GM18526 (cell line): ENCODE data around the gene ADH1B.

ENCODE experiments used
- POLR2A ChIP-seq: IDR thresholded peaks from 3 replicates; pipeline ENCODE4 v1.6.1; 2011; ENCODE audit not compliant: insufficient read length; ENCODE audit errors: extremely low read depth

Gene ADH1B

DNA sequence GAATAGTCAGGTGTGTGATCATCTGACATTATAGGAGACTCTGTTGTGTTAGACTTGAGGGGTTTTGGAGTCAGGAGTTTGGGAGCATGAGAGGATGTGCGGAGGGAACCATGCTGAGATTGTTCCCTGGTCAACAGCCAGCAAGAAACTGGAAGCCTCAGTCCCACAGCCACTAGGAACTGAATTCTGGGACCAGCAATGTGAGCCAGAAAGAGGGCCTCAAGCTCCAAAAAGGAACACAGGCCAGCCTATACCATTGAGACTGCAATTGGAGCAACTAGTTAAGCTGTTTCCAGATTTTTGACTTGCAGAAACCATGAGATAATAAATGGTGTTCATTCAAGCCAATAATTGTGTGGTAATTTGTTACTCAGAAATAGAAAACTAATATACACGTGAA lies 8.7 kb upstream of the ADH1B start:
- TF ChIP-seq POLR2A = no peak

DNA sequence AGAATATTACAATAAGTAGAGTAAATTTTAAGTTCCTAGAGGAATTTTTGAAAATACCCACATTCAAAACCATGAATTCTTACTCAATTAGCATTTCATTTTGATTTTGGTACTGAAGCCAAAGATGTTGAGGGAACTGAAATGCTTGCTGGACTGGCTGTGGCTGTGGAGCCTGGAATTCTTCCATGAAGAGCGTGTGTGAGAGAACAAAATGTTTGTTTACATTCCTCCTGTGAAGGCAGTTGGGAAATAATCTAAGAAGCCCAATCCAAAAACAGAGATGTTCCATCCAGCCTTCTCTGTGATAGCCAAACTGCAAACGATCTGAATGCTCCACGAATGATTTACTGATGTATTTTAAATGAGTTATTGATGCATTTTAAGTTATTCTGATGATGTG lies 3.8 kb upstream of the ADH1B start:
- TF ChIP-seq POLR2A = no peak

DNA sequence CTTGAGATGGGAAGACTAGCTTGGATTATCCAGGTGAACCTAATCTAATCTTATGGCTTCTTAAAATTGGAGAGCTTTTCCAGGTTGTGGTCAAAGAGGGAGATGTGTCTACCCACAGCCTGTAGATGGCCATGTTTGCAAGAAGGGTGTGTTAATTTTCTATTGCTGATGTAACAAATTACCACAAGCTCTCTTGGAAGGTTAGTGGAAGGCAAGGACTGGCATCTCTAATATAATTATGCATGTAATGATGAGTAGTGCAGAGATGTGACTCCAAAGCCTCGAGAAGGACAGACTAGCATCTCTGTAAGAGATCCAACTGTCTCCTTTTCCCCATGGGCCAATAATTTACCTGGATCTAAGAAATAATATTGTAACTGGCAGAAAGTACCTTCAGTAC lies 3.2 kb upstream of the ADH1B start:
- TF ChIP-seq POLR2A = no peak

DNA sequence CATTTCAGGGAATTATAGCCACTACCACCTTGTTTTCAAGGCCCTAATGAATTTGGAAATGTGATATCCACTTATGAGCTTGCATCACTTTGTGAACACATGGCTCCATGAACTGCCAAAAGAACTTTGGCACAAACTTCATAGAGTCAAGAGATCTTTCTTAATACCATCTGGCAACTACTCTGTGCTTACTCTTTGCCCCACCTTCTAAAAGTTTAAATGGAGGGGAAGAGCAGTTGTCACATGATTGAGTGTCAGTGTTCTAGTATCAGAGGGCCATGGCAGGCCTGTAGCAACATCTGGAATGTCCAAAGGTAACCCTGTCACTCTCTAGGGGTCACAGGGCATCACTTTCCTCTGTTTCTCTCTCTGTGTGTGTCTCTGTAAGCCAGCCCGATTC lies 2.6 kb upstream of the ADH1B start:
- no peak for TF ChIP-seq POLR2A

DNA sequence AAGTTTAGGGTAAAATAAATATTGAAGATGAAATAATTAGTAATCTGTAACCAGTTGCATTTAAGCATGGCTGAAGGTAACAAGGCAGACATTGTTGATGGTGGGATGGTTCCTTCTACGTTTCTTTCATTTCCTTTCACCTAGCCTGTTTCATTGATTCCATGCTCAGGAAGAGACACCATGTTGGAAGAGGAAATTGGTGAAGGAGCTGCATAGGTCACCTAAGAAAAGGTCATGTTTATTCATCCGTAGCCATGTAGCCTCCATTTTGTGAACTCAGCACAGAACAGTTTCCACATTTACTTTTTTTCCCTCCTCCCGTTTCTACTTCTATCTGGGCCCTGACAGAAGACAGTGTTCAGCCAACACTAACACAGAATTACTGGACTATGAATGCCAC lies 3.8 kb downstream of the ADH1B start:
- TF ChIP-seq POLR2A = no peak

DNA sequence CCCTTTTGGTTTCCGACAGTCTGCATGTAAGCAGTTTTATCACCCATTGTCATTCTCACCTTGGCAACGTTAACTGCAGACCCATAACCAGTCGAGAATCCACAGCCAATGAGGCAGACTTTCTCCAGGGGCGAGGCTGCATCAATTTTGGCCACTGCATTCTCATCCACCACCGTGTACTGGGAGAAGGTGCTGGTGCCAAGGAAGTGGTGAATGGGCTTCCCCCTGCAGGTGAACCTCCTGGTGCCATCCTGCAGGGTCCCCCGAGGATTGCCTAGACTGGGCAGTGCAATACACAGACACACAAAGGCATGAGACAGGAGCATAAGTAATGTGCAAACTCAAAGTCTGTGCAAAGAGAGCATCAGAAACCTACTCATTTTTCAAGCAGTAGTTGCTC lies 5.4 kb downstream of the ADH1B start:
- TF ChIP-seq POLR2A = no peak

DNA sequence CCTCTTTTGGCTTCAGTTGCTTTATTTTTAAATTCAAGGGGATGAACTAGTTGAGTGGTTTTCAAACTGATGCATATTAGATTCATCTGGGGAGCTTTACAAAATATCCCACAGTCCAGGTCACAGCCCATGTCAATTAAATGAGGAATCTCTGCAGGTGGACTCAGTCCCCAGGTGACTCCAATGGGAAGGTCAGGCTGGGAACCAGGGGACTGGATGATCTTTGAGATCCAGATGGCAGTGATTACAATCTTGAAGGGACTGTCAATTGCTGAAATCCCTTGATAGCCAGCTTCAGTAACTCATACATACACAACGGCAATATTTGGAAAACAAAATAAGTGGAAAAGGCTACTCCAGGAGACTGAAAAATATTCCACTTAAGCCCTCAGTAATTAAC lies 7.0 kb downstream of the ADH1B start:
- TF ChIP-seq POLR2A = no peak

DNA sequence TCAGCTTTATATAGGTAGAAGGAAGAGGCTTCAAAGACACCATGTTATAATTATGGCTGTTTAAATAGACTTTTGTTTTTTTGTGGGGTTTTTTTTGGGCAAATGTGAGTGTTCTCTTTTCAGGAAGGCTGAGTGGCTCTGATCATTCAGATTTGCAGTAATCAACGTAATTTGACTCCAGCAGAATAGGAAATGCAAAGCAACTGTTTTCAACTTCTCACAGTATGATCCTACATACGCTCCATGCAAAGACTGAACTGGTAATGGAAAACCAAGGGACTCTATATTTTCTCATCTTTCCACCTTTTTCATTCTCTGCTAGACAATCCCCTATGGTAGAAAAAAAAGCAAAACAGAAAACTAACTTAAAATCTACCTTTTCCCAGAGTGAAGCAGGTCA lies 10.8 kb downstream of the ADH1B start:
- TF ChIP-seq POLR2A = no peak

DNA sequence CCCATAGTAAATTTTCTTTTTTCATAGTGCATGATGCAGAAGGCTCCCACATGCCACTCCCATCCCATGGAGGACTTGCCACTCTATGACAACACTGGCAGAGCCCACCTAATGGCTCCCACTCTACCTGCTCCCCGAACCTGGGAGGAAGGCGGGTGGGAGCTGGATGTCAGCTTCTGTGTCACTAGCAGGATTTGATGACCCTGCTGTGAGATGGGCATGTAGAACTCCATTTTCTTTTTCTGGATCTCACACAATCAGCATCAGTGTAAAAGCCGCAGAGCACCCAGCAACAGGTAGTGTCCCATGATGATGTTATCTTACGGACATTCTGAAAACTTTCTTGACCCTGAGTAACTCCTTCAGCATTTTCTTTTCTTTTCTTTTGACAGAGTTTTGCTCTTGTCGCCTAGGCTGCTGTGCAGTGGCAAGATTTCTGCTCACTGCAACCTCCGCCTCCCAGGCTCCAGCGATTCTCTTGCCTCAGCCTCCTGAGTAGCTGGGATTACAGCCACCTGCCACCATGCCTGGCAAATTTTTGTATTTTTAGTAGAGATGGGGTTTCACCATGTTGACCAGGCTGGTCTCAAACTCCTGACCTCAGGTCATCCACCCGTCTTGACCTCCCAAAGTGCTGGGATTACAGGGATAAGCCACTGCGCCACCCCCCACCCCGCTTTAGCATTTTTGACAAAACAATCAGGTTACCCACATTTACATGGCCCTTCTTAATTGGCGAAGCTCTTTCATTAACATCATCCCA lies 15.4 kb downstream of the ADH1B start:
- TF ChIP-seq POLR2A = no peak

DNA sequence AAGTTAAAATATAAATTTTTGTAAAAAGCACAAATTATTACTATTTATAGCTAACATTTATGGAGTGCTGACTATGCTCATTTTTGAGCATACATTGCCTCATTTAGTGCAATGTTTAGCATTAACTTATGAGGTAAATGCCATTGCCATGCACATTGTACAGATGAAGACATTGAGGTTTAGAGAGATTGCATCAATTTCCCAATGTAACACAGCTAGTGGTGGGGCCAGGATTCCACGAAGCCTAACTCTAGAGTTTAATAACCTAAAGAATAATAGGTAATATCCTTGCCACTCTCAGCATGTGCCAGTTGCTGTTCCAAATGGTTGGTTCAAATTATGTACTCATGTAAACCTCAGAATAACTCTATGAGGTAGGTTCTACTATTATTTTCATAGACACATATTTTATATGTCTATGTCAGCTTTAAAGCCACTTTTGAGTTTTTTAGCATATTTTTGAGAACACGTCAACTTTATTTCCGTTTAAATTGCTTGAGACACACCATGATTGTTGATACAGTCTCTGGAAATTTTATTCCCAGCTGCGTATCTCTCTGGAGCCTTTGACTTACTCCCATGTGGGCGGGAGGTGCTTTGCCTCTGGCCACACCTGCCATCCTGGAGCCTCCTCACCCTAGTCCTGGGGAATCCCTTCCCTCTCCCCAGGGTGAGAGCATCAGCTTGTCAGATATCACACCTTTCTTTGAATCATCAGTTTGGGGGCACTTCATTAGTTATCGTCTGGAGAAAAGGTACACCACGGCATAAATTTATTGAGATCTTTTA lies 19.6 kb downstream of the ADH1B start:
- no peak for TF ChIP-seq POLR2A

DNA sequence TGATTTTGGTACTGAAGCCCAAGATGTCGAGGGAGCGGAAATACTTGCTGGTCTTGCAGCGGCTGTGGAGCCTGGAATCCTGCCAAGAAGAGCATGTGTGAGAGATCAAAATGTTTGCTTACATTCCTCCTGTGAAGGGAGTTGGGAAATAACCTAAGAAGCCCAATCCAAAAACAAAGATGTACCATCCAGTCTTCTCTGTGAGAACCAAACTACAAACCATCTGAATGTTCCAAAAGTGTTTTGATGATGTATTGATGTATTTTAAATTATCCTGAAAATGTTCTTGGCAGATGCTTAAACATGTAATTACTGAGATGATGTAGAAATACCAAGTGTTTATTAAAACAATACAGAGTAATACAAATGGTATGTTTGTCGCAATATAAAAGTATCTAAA lies 20.3 kb downstream of the ADH1B start:
- no peak for TF ChIP-seq POLR2A

DNA sequence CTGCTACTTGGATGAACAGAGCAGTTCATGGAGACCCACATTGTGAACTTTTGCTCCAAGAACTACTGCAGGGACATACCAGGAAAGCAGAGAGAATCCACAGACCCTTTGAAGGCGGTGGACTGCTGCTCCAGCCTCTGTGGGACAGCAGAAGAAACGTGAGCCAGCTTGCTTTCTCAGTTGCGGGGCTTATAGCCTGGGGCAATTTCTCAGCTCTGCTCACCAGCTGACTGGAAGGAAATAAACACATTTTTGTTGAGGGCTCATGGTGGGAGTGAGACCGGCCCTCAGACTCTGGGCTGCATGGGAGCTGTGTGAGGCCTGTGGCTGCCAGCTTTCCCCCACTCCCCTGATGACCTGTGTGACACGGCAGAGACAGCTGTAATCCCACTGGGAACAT lies 27.8 kb downstream of the ADH1B start:
- TF ChIP-seq POLR2A = no peak

DNA sequence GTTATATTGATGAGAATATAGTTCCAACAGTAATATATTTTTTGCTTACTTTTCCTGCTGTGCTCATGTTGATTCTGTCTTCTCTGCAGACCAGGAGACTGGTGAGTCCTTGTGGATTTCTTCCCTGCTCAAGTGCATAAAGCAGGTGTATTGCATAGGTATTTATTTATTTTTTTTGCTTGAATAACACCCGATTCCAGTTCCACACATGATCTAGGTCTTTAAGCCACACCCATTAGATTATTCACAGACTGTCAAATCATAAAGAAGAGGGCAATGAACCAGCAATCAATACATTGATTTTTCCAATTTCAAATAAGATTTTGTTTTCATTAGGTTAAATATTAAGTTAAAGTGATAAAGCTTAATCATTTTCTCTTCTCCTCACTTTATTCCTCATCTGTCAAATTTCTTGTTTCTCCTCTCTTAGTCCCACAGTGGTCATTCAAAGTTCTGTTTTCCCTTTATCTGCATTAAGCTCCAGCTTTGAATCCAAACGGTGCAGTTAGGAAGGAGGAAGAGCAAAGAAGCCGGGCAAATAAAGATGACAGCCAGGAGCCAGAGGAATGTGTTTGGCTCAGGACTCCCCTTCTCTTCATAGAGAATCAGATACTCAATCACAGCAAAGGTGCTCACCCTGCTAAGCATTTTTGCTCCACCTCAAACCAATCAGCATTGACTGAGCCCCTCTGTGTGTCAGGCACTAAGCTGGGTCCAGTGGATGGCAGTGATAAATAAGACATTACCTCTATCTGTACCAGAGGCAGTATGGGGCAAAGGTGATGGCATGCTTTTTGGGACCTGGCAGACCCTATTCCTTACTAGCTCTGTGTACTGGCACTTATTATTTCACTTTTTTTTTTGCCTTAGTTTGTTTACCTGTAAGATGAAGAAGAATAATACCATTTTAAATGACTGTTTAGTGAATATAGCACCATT lies 30.1 kb downstream of the ADH1B start, which contains the start of gene ADH1A:
Gene ADH1A (minus strand): TSS at position 138 of the 939 bp plus-strand sequence. CDS start 71 bp downstream, at position 67.
- no peak for TF ChIP-seq POLR2A

DNA sequence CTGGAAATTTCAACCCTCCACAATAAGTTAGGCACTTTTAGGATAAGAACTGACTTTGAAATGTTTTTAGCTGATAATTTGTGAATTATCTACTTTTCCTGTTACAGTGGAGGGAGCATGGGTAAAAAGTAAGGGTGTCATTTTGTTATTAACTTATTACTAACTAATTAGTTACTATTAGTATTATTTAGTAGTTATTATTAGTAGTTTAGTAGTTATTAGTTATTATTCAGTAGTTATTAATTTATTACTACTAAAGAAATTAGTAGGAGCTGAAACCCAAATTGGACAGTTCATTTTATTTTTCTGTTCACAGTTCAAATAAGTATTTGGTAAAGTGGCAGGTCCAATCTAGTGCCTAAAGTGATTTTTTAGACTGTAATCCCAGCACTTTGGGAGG lies 35.8 kb downstream of the ADH1B start:
- no peak for TF ChIP-seq POLR2A

DNA sequence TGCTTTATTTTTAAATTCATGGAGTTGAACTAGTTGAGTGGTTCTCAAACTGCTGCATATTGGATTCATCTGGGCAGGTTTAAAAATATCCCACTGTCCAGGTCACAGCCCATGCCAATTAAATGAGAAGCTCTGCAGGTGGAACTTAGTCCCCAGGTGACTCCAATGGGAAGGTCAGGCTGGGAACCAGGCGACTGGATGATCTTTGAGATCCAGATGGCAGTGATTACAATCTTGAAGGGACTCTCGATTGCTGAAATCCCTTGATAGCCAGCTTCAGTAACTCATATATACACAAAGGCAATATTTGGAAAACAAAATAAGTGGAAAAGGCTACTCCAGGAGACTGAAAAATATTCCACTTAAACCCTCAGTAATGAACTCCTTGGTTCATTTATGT lies 38.5 kb downstream of the ADH1B start:
- no peak for TF ChIP-seq POLR2A

DNA sequence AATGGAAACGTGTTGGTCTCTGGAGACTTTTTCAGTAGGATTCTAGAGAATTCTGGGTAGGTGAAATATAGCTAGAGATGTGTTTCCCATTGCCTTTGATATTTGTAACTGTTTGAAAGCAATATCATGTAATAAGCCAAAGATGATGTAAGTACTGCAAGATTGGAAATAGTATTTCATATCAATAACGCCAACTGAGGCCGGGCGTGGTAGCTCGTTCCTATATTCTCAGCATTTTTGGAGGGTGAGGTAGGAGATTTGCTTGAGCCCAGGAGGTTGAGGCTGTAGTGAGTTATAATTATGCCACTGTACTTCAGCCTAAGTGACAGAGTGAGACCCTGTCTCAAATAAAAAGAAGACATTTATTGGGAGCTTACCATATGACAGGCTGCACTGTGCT lies 39.9 kb downstream of the ADH1B start:
- TF ChIP-seq POLR2A = no peak

DNA sequence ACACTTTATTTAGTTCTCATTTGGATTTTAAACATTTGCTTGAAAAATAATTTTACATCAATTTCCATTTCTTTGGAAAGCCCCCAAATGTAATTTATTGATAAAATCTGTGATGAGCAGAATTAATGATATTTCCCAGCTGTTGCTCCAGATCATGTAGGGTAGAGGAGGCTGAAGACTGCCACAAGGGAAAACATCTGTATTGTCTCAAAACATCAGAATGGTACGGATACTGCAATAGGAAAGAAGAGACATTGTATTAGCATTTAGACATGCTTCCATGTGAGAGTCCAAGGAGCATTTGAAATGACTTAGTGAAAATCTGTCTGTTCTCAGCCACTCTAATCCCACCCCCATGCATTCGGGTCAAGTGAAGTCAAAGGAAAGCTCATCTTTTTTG lies 44.8 kb downstream of the ADH1B start:
- TF ChIP-seq POLR2A = no peak
